ENCODE data around the gene MRGPRX2.
A peak's percentile ranks its signal among the peaks of the same experiment; 100 is the strongest.

The MRGPRX2 gene

GRCh38 chr11:19060629-19061028 is at the start of gene MRGPRX2:
Gene MRGPRX2, minus strand, starts transcription at chr11:19060717. Its CDS starts 4,315 bp downstream, at chr11:19056402.
- no peak for DNase-seq (ENCODE audit: low read depth in 2 of 2)

GRCh38 chr11:19110295-19110694 is 49.8 kb upstream of the MRGPRX2 start:
- DNase-seq (ENCODE audit: low read depth in 2 of 2), result no peak

DNA sequence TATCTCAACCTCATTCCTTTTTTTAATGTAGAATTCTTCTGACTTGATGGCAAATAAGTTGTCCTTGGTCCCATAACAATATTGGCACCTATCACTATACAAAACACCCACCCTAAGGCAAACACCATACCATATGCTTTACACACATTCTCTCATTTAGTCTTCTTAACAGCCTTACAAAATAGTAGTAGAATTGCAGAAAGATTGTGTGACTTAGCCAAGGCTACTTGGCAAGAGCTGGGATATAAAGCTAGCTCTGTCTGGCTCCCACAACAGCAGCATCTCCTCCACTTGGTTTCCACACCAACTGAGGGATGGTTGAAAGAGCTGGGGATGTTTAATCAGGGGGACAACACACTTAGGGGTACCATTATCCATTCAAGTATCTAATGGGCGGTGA is 46.6 kb upstream of the MRGPRX2 start:
- no peak for DNase-seq (ENCODE audit: low read depth in 2 of 2)

- no peak for DNase-seq (ENCODE audit: low read depth in 2 of 2)
These were observed 44.5 kb upstream of the MRGPRX2 start for GRCh38 chr11:19105011-19105410.

- DNase-seq (ENCODE audit: low read depth in 2 of 2), result no peak
These were observed 42.0 kb upstream of the MRGPRX2 start for GRCh38 chr11:19102521-19102900.

GRCh38 chr11:19101796-19102520 is 41.4 kb upstream of the MRGPRX2 start:
- DNase-seq (ENCODE audit: low read depth in 2 of 2), result no peak

DNA sequence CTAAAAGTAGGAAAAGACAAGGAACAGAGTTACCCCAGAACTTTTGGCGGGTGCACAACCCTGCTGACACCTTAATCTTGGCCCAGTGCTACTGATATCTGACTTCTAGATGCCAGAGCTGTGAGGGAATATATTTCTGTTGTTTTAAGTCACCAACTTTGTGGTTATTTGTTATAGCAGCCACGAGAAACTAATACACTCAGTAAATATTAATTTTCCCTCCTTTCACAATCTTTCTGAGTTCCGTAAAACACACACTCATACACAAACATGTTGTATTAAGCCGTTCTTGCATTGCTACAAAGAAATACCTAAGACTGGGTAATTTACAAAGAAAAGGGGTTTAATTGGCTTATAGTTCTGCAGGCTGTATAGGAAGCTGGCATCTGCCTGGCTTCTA is 40.4 kb upstream of the MRGPRX2 start:
- DNase-seq (ENCODE audit: low read depth in 2 of 2), result no peak

DNA sequence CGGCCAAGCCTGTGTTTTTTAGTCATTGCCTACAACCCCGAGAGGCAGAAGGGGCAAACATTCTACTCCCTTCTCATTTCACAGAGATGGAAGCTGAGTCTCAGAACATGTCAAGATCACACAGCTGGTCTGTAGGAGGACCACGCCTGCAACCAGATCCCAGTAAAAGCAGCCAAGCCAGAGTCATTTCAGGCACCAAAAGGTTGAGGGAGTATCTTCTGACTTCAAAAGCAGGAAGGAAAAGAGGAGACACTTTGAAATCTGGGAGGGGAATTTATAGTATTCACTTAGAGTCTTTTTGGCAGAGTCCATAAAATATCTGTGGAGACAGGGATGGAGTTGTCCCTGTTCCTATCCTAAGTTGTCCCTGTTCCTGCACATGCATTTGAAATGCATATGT is 38.6 kb upstream of the MRGPRX2 start:
- no peak for DNase-seq (ENCODE audit: low read depth in 2 of 2)

GRCh38 chr11:19094859-19095258 is 34.3 kb upstream of the MRGPRX2 start:
- no peak for DNase-seq (ENCODE audit: low read depth in 2 of 2)

DNA sequence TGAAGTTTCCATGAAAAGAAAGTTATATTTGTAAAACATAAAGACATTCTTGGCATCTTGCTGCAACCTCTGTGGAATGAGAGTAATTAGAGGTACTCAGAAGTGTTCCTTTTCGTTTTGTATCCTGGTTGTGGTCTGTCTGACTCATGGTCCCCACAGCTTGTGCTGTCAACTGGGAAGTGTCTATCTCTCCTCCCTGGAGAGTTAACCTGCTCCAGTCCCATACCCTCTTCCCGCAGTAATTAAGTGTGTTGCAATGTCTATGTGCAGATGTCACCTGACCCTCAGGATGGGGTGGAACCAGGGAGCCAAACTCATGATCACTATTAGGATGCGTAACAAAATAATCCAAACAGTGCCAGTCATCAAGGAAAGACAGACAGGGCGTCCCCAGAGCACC is 33.5 kb upstream of the MRGPRX2 start:
- DNase-seq (ENCODE audit: low read depth in 2 of 2), result no peak

DNA sequence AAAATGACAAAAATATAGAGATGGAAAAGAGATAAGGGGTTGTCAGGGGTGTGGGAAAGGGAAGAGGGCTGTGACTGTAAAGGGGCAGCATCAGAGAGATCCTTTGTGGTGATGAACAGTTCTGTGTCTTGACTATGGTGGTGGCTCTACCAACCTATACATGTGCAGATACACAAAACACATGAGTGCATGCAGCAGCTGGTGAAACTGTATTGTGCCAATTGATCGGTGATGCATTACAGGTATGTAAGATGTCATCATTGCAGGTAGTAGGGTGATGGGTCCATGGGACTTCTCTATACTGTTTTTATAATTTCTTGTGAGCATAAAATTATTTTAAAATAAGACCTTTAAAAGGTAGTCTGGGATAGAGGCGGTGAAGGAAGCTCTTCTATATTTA is 32.3 kb upstream of the MRGPRX2 start:
- DNase-seq (ENCODE audit: low read depth in 2 of 2), result no peak

- DNase-seq (ENCODE audit: low read depth in 2 of 2), result no peak
These were observed 31.8 kb upstream of the MRGPRX2 start for GRCh38 chr11:19092342-19092741.

DNA sequence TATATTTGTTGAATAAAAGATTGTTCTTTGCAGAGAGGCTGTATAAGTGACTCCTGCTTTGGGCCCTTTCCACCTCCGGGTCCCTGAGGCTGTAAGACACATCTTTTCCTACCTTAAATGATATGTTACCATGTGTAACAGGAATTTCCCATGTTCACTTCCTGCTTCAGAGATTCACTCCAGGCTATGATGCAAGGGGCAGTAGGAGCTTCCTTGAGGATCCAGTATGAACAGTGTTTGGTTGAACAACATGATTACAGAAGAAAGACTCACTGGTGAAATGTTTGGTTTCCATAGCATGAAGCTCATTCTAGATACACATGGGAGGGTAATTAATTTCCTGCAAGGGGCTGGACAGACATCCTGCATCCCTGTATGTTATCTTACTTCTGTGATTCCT is 30.8 kb upstream of the MRGPRX2 start:
- DNase-seq (ENCODE audit: low read depth in 2 of 2), result no peak

GRCh38 chr11:19089421-19089820 is 28.9 kb upstream of the MRGPRX2 start:
- DNase-seq (ENCODE audit: low read depth in 2 of 2), result no peak

- no peak for DNase-seq (ENCODE audit: low read depth in 2 of 2)
These were observed 28.3 kb upstream of the MRGPRX2 start for GRCh38 chr11:19088791-19089190.

- DNase-seq (ENCODE audit: low read depth in 2 of 2), result no peak
These were observed 27.1 kb upstream of the MRGPRX2 start for GRCh38 chr11:19087658-19088057.

DNA sequence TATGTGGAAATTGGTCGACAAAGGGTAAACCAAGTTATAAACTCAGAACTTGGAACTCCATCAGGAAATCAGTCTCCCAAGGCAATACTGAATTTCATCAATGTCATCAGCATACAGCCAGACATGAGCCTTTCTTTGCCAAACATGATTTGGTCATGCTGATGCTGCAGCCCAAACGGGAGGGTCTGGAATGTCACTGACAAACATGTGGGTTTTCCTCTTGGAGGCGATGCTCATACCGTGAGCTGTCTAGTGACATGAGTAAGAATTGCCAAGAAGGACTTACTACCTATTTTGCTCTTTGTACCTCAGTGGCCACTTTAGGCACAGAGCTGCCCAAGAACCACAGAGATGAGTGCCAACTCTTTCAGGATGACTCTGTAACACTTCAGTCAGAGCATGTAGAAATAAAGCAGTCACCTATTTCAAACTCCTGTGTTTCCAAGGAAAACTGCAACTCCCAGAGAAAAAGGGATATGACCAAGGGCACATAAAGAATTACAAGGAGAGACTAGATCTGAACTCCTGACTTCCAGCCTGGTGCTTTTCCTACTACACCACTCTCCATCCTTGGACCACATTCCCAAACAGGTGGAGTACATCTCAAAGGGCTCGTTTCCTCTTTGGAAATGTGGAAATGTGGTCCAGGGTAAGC is 24.3 kb upstream of the MRGPRX2 start:
- no peak for DNase-seq (ENCODE audit: low read depth in 2 of 2)

DNA sequence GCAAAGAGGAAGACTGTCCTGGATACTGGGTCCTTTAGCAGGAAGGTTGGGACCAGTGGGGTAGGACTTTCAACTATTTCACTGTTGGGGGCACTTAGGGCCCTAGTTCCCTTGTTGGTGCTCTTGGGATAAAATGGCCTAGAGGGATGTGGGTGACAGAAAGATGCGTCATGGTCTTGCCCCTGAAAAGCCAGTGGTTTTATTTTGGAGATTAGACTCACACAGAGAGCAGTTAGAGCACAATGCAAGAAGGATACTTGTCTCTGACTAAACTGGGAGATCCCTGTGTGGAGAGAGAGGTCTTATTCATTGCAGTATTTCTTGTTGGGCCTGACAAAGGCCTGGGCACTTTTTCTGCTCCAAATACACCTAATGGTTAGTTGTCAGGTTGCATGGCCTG is 22.6 kb upstream of the MRGPRX2 start:
- DNase-seq (ENCODE audit: low read depth in 2 of 2), result no peak

- DNase-seq (ENCODE audit: low read depth in 2 of 2), result no peak
These were observed 20.1 kb upstream of the MRGPRX2 start for GRCh38 chr11:19080579-19080993.

GRCh38 chr11:19079643-19080440 is 19.3 kb upstream of the MRGPRX2 start:
- no peak for DNase-seq (ENCODE audit: low read depth in 2 of 2)

DNA sequence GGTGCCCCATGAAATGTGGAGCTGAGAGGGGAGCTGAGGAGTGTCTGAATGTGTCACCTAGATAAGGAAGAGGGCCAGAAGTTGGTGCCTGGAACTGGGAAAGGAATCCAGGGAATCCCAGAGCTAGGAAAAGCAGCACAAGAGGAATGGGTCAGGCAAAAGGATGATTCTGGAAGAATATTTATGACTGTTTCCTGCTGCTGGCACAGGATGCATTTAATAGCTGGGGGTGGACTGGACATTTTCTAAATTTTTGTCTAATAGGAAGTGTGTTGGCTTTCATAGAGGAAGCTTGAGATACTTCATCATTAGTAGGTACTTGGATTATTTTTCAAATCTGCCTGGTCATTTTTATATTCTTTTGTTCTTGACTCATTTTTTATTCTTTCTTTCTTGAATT is 17.4 kb upstream of the MRGPRX2 start:
- no peak for DNase-seq (ENCODE audit: low read depth in 2 of 2)

DNA sequence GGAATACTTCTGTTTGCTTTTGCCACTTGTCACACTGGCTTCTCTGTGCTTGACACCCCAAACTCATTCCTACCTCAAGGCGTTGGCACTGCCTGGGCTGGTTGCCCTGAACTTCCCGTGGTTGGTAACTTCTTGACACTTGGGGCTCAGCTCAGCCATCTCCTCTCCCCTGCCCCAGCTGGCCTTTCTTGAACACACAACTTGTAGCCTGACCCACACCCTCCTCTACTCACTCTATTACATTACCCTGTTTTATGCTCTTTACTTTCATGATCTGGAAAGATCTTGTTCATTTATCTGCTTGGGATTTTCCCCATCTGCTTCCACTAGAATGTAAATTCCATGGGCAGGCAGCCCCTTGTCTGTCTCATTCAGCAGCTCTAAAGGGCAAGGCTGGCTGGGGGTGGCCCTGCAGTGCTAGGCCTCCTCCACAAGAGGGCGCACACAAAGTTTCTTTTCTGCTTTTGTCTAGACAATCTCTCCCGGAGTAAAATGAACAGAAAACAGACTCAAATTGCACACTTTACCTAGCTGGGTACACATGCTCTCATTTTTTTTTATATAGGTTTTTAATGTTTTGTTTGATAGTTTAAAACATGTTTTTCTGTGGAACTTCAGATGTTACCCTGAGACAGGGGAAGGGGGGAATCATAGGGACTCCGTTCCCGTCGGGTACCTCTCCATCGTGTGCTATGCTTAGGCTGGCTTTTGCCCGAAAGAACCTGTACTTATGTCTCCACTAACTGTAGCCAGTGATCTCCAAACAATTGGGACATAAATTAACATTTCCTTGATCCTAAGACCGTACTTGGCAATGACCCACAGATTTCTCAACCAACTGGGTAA is 16.4 kb upstream of the MRGPRX2 start:
- DNase-seq (ENCODE audit: low read depth in 2 of 2), result peak; percentile 46 to 50
